Heart left ventricle (tissue), 13 donors: Measurements from ENCODE around the gene DNAJC17.

ENCODE experiments used
- CTCF ChIP-seq, 12 donors: fragments of 200-600 bp; sonication (generic) in 4 of 12; IDR thresholded peaks; one replicate each; pipeline versions ENCODE4 v1.5.0 to v1.8.0; 2018 to 2022; ENCODE audit warnings: antibody characterized with exemption in 12 of 12, mild to moderate bottlenecking in 5 of 12
- POLR2A ChIP-seq, 2 donors: fragments of 450-650 bp; IDR thresholded peaks; one replicate each; pipeline ENCODE4 v1.6.1; 2017; ENCODE audit warnings: antibody characterized with exemption in 2 of 2, mild to moderate bottlenecking in 2 of 2, moderate library complexity in 2 of 2
- donor health status: ischemic (EF 13 %, LVEDD 7.1; RV severe dilation, severe dysfunction).
- donor health status: DM: no; HTN: yes; CAD: no.
- donor health status: DM: no; HTN: no; CAD: no.
- donor health status: ischemic (EF 25% LVEDD 6.9; RV normal size, moderate dysfunction).
- donor health status: ischemic (EF 25% LVEDD 5.7; RV mildly dilated, moderate dysfunction).
- donor health status: ischemic (EF 35%, LVEDD 5.7; RV mildly dilated, moderate dysfunction).
- donor health status: nonischemic (EF 11% LVEDD 7.7; RV severe dilation, severe dysfunction).
- donor health status: DM: yes; HTN: yes; CAD: no.
- donor health status: PGD.
- donor health status: ischemic (EF 29% LVEDD 5.4; RV normal size, mild dysfunction).
- donor health status: nonischemic (EF 23%, LVEDD 6.1; RV moderate dilation, normal function).

- TF ChIP-seq CTCF (IDR thresholded peaks at IDR 0.05): no peak
- TF ChIP-seq POLR2A (IDR thresholded peaks at IDR 0.05): no peak
Measured at GRCh38 chr15:40766906-40767837, 40.1 kb downstream of the DNAJC17 start.
